IMR-90 (cell line): ENCODE data around the gene DSC3. TPM values are rescaled to one million over a fixed set of nuclear protein-coding genes. Genes with fewer than 3 reads are reported as not detected.

Experiments
- ATAC-seq: fragments of 200-7000 bp; cut with Tn5 transposase; 2 replicates; pipeline ENCODE4 v1.9.1; 2020; ENCODE audit warnings: low read depth, mild to moderate bottlenecking, moderate library complexity
- BruUV-seq: library from RNA; stranded (reverse); fragments of 400-500 nt; replicated peaks from 2 replicates; lab custom pipeline; 2021; lab: Mats Ljungman, UMichigan
- CTCF ChIA-PET: fragments of 300-600 bp; formaldehyde crosslinking; extraction: SDS; loops from one replicate; lab custom pipeline; 2021; ENCODE audit warnings: antibody characterized with exemption; lab: Yijun Ruan, JAX
- POLR2A ChIA-PET: fragments of 300-600 bp; sonication (Branson Sonifier 250); formaldehyde crosslinking; loops from one replicate; lab custom pipeline; 2022; ENCODE audit warnings: antibody characterized with exemption; ENCODE audit not compliant: unreplicated experiment; lab: Charles Lee
- DNase-seq: peaks from one replicate; pipeline ENCODE4 v3.0.0; 2013
- H2AFZ ChIP-seq: replicated peaks from 2 replicates; pipeline ENCODE3; 2013; ENCODE audit warnings: low read length, mild to moderate bottlenecking; ENCODE audit not compliant: poor library complexity
- H2AK5ac ChIP-seq: 2 replicates; pipeline ENCODE4 v1.6.1; 2013; ENCODE audit warnings: low read depth, low read length, inconsistent platforms
- H2AK9ac ChIP-seq: replicated peaks from 2 replicates; pipeline ENCODE3; 2013; ENCODE audit warnings: mild to moderate bottlenecking, low read depth, low read length, moderate library complexity; ENCODE audit not compliant: poor library complexity
- H2BK120ac ChIP-seq: 2 replicates; pipeline ENCODE4 v1.6.1; 2013; ENCODE audit warnings: low read depth, low read length, inconsistent platforms
- H2BK15ac ChIP-seq: 3 replicates; pipeline ENCODE4 v1.6.1; 2013; ENCODE audit warnings: low read depth, low read length, inconsistent platforms
- H2BK20ac ChIP-seq: 2 replicates; pipeline ENCODE4 v1.6.1; 2013; ENCODE audit warnings: low read depth, mild to moderate bottlenecking, inconsistent platforms, low read length, moderate library complexity
- H2BK5ac ChIP-seq: 2 replicates; pipeline ENCODE4 v1.6.1; 2013; ENCODE audit warnings: mild to moderate bottlenecking, low read depth, low read length, inconsistent platforms; ENCODE audit not compliant: poor library complexity, severe bottlenecking
- H3K14ac ChIP-seq: replicated peaks from 2 replicates; pipeline ENCODE4 v1.6.1; 2013; ENCODE audit warnings: low read depth, low read length, inconsistent platforms
- H3K18ac ChIP-seq: 2 replicates; pipeline ENCODE4 v1.6.1; 2013; ENCODE audit warnings: low read depth, low read length, control low read depth
- H3K23ac ChIP-seq: 2 replicates; pipeline ENCODE4 v1.6.1; 2013; ENCODE audit warnings: low read depth, low read length, inconsistent platforms
- H3K27ac ChIP-seq: 2 replicates; pipeline ENCODE4 v1.5.1; 2013; ENCODE audit warnings: mild to moderate bottlenecking, control low read depth, low read length; ENCODE audit not compliant: insufficient read depth
- H3K27me3 ChIP-seq: 2 replicates; pipeline ENCODE4 v1.6.1; 2013; ENCODE audit warnings: low read length; ENCODE audit not compliant: control insufficient read depth, insufficient read depth
- H3K36me3 ChIP-seq: 2 replicates; pipeline ENCODE4 v1.6.1; 2013; ENCODE audit warnings: low read length, mixed read lengths; ENCODE audit not compliant: control insufficient read depth, insufficient read depth
- H3K4ac ChIP-seq: 2 replicates; pipeline ENCODE4 v1.6.1; 2013; ENCODE audit warnings: low read depth, low read length, inconsistent platforms
- H3K4me1 ChIP-seq: 2 replicates; pipeline ENCODE4 v1.6.1; 2013; ENCODE audit warnings: low read length, mixed read lengths; ENCODE audit not compliant: control insufficient read depth, insufficient read depth
- H3K4me2 ChIP-seq: 2 replicates; pipeline ENCODE4 v1.6.1; 2013; ENCODE audit warnings: low read depth, mild to moderate bottlenecking, control low read depth, low read length, moderate library complexity
- H3K4me3 ChIP-seq: 2 replicates; pipeline ENCODE4 v1.5.1; 2013; ENCODE audit warnings: low read depth, mild to moderate bottlenecking, control low read depth, low read length, moderate library complexity; ENCODE audit not compliant: insufficient read depth
- H3K56ac ChIP-seq: 2 replicates; pipeline ENCODE4 v1.6.1; 2013; ENCODE audit warnings: low read length, inconsistent platforms; ENCODE audit not compliant: insufficient read depth; ENCODE audit errors: extremely low read depth
- H3K79me1 ChIP-seq, 2 experiments: 2 replicates each; pipeline ENCODE4 v1.6.1; 2013; ENCODE audit warnings: low read length in 2 of 2, inconsistent platforms in 1 of 2, low read depth in 1 of 2
- H3K9ac ChIP-seq: 2 replicates; pipeline ENCODE4 v1.6.1; 2013; ENCODE audit warnings: low read depth, low read length, control low read depth
- H3K9me1 ChIP-seq: 2 replicates; pipeline ENCODE4 v1.6.1; 2013; ENCODE audit warnings: low read length, inconsistent platforms; ENCODE audit not compliant: insufficient read depth
- H3K9me3 ChIP-seq: 2 replicates; pipeline ENCODE4 v1.6.1; 2013; ENCODE audit warnings: low read length; ENCODE audit not compliant: control insufficient read depth, insufficient read depth
- H4K20me1 ChIP-seq: 2 replicates; pipeline ENCODE4 v1.6.1; 2013; ENCODE audit warnings: low read length, inconsistent platforms; ENCODE audit not compliant: insufficient read depth
- H4K5ac ChIP-seq: 2 replicates; pipeline ENCODE4 v1.6.1; 2013; ENCODE audit warnings: mild to moderate bottlenecking, low read depth, low read length, control low read depth
- H4K8ac ChIP-seq, 2 experiments: 2 replicates each; pipeline ENCODE4 v1.6.1; 2013; ENCODE audit warnings: low read depth in 2 of 2, low read length in 2 of 2, control low read depth in 1 of 2, inconsistent platforms in 1 of 2
- H4K91ac ChIP-seq: 2 replicates; pipeline ENCODE4 v1.6.1; 2013; ENCODE audit warnings: low read depth, low read length, inconsistent platforms; ENCODE audit not compliant: insufficient read depth
- CEBPB ChIP-seq: IDR thresholded peaks from 2 replicates; pipeline ENCODE4 v1.6.1; 2012; ENCODE audit warnings: low read depth, low read length, improper control_type of control experiment
- FOS ChIP-seq: fragments of 150-350 bp; IDR thresholded peaks from 2 replicates; pipeline ENCODE4 v1.6.1; 2016; ENCODE audit warnings: low read depth, low read length
- MAFK ChIP-seq: IDR thresholded peaks from 2 replicates; pipeline ENCODE4 v1.6.1; 2012; ENCODE audit warnings: low read depth, low read length, improper control_type of control experiment
- MAZ ChIP-seq: IDR thresholded peaks from 2 replicates; pipeline ENCODE4 v1.6.1; 2012; ENCODE audit warnings: low read depth, mild to moderate bottlenecking, low read length, improper control_type of control experiment, moderate library complexity, borderline replicate concordance
- MXI1 ChIP-seq: IDR thresholded peaks from 2 replicates; pipeline ENCODE4 v1.6.1; 2012; ENCODE audit warnings: low read depth, mild to moderate bottlenecking, low read length, moderate library complexity, borderline replicate concordance
- NFE2L2 ChIP-seq: fragments of 150-350 bp; IDR thresholded peaks from 2 replicates; pipeline ENCODE4 v1.6.1; 2016; ENCODE audit warnings: low read depth, mild to moderate bottlenecking, low read length
- POLR2A ChIP-seq: IDR thresholded peaks from 2 replicates; pipeline ENCODE4 v1.6.1; 2012; ENCODE audit warnings: mild to moderate bottlenecking, low read depth, low read length
- RAD21 ChIP-seq: IDR thresholded peaks from 2 replicates; pipeline ENCODE4 v1.6.1; 2012; ENCODE audit warnings: low read length, improper control_type of control experiment
- RCOR1 ChIP-seq: IDR thresholded peaks from 2 replicates; pipeline ENCODE4 v1.6.1; 2012; ENCODE audit warnings: mild to moderate bottlenecking, low read length, improper control_type of control experiment; ENCODE audit not compliant: insufficient replicate concordance
- RFX5 ChIP-seq: IDR thresholded peaks from 2 replicates; pipeline ENCODE4 v1.8.0; 2012; ENCODE audit warnings: low read depth, mild to moderate bottlenecking, low read length, moderate library complexity
- SMC3 ChIP-seq: fragments of 150-350 bp; IDR thresholded peaks from 2 replicates; pipeline ENCODE4 v1.6.1; 2016; ENCODE audit warnings: low read depth, mild to moderate bottlenecking, antibody characterized with exemption, low read length, moderate library complexity
- WGBS, 2 experiments: methylation state at CpG; one replicate each; pipeline versions ENCODE4 v1.1.5 to v1.1.7; 2013; ENCODE audit warnings: missing lambda C conversion rate in 2 of 2; ENCODE audit not compliant: insufficient read length in 1 of 2; ENCODE audit errors: extremely low coverage in 2 of 2; 5-methylcytosine and 5-hydroxymethylcytosine counted together
- dilution Hi-C: fragments of 300-500 bp; cut with HindIII; formaldehyde crosslinking; loops from one replicate; pipeline ENCODE4 v1.14.3; 2018; ENCODE audit warnings: low sequenced_read_pairs; ENCODE audit not compliant: unreplicated experiment
- in situ Hi-C: fragments of 300-500 bp; cut with MboI; formaldehyde crosslinking; loops from 3 replicates; pipeline ENCODE4 v1.14.3; 2019; ENCODE audit warnings: low sequenced_read_pairs, inconsistent platforms, mixed read lengths
- intact Hi-C: fragments of 100-400 bp; cut with micrococcal nuclease; formaldehyde crosslinking; loops from 2 replicates; pipeline ENCODE4 v1.10.0; 2022
- polyA plus RNA-seq, 3 experiments: library from polyadenylated mRNA; depleted of rRNA; stranded (reverse); fragments of >200 nt; gene quantifications; 2 replicates each; pipeline ENCODE4 v1.2.3, GENCODE V29; 2012; ENCODE audit warnings: low replicate concordance in 1 of 3
- total RNA-seq: library from RNA; depleted of rRNA; stranded (reverse); fragments of >200 nt; gene quantifications from 2 replicates; pipeline ENCODE4 v1.2.3, GENCODE V29; 2012
- TF ChIP-seq, protein P1 (sequence below): conservative IDR thresholded peaks from 2 replicates; pipeline ENCODE4 v1.5.1; 2012; ENCODE audit warnings: mild to moderate bottlenecking, low read depth, low read length, improper control_type of control experiment
- TF ChIP-seq, protein P2 (sequence below): fragments of 150-350 bp; IDR thresholded peaks from 2 replicates; pipeline ENCODE4 v1.6.1; 2017; ENCODE audit warnings: mild to moderate bottlenecking, antibody characterized with exemption, low read length, low read depth

DSC3 gene
- total and polyA plus RNA-seq, 2 of the 4 experiments (the other 2 are of a cell fraction): under 0.01 to 0.09 TPM

GRCh38 chr18:30999887-31000628 is 42.5 kb downstream of the DSC3 start:
- no peak overlapping the region for H3K18ac ChIP-seq
- no peak overlapping the region for H3K4me3 ChIP-seq
- no peaks in the 10 kb centered on the region for H3K4me1 ChIP-seq
- no peak overlapping the region for H2AFZ ChIP-seq
- H3K79me1 ChIP-seq: no peaks in the 10 kb centered on the region
- H3K27ac ChIP-seq: no peak overlapping the region
- ChIA-PET CTCF (interaction anchor here (0.6 kb wide), 1 partner anchor 28 kb away, joined by 3 read pairs; no protein-coding TSS in a partner anchor), POLR2A (no interaction called here)
- H3K9me3 ChIP-seq: no peaks in the 10 kb centered on the region
- TF ChIP-seq NFE2L2 (no peak), RAD21 (no peak), RCOR1 (no peak), POLR2A (no peak), FOS (no peak), MAFK (no peak), MXI1 (no peak), RFX5 (no peak), SMC3 (no peak), MAZ (no peak), CEBPB (no peak)
- TF ChIP-seq, protein P1, sequence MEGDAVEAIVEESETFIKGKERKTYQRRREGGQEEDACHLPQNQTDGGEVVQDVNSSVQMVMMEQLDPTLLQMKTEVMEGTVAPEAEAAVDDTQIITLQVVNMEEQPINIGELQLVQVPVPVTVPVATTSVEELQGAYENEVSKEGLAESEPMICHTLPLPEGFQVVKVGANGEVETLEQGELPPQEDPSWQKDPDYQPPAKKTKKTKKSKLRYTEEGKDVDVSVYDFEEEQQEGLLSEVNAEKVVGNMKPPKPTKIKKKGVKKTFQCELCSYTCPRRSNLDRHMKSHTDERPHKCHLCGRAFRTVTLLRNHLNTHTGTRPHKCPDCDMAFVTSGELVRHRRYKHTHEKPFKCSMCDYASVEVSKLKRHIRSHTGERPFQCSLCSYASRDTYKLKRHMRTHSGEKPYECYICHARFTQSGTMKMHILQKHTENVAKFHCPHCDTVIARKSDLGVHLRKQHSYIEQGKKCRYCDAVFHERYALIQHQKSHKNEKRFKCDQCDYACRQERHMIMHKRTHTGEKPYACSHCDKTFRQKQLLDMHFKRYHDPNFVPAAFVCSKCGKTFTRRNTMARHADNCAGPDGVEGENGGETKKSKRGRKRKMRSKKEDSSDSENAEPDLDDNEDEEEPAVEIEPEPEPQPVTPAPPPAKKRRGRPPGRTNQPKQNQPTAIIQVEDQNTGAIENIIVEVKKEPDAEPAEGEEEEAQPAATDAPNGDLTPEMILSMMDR: no peak
- TF ChIP-seq, protein P2, sequence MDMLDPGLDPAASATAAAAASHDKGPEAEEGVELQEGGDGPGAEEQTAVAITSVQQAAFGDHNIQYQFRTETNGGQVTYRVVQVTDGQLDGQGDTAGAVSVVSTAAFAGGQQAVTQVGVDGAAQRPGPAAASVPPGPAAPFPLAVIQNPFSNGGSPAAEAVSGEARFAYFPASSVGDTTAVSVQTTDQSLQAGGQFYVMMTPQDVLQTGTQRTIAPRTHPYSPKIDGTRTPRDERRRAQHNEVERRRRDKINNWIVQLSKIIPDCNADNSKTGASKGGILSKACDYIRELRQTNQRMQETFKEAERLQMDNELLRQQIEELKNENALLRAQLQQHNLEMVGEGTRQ: no peak
- H4K91ac ChIP-seq: no peak overlapping the region
- no peak overlapping the region for H2BK120ac ChIP-seq
- intact Hi-C loops (no loop called here), in situ Hi-C loops (no loop called here), dilution Hi-C loops (no loop called here)
- H2BK20ac ChIP-seq: no peak overlapping the region
- H3K9me1 ChIP-seq: no peaks in the 10 kb centered on the region
- H2BK15ac ChIP-seq: no peak overlapping the region
- H3K4me2 ChIP-seq: no peak overlapping the region
- H2BK5ac ChIP-seq: no peak overlapping the region
- H3K36me3 ChIP-seq: no peaks in the 10 kb centered on the region
- 17 to 100% methylated on average over 1 to 2 of the region's 8 CpGs for WGBS, 2 experiments
- H4K20me1 ChIP-seq: no peaks in the 10 kb centered on the region
- no peak overlapping the region for H2AK5ac ChIP-seq
- no peak overlapping the region for H3K9ac ChIP-seq
- no peaks in the 10 kb centered on the region for H3K27me3 ChIP-seq
- DNase-seq (no peak), ATAC-seq (no peak)
- no TSS peak for BruUV-seq
- no peak overlapping the region for H2AK9ac ChIP-seq
- H3K4ac ChIP-seq: no peak overlapping the region
- no peak overlapping the region for H3K56ac ChIP-seq
- no peak overlapping the region for H3K14ac ChIP-seq
- no peak overlapping the region for H4K8ac ChIP-seq
- no peak overlapping the region for H4K5ac ChIP-seq
- no peak overlapping the region for H3K23ac ChIP-seq
